H9 (cell line): ENCODE data around the gene APOBEC4. TPM values are rescaled to one million over a fixed set of nuclear protein-coding genes. Genes with fewer than 3 reads are reported as not detected.
"Not testable (repeated sequence)": the region's sequence is repeated elsewhere in the genome, so short reads cannot be mapped to it uniquely, and the experiment has no call there.

ENCODE experiments used
- DNase-seq: peaks from one replicate; pipeline ENCODE4 v3.0.0-alpha.2; 2017
- H2AFZ ChIP-seq: one replicate; pipeline ENCODE4 v1.6.1; 2013; ENCODE audit warnings: mild to moderate bottlenecking, low read length, control low read depth, moderate library complexity
- H2AK5ac ChIP-seq: 2 replicates; pipeline ENCODE4 v1.6.1; 2013; ENCODE audit warnings: low read length, control low read depth, mixed read lengths; ENCODE audit not compliant: insufficient read length
- H2BK120ac ChIP-seq: one replicate; pipeline ENCODE4 v1.6.1; 2013; ENCODE audit warnings: low read depth, mild to moderate bottlenecking, low read length, control low read depth, inconsistent platforms; ENCODE audit not compliant: poor library complexity, severe bottlenecking
- H2BK12ac ChIP-seq: 2 replicates; pipeline ENCODE4 v1.6.1; 2013; ENCODE audit warnings: low read length, control low read depth, mixed read lengths, low read depth; ENCODE audit not compliant: insufficient read length
- H2BK15ac ChIP-seq: 2 replicates; pipeline ENCODE4 v1.6.1; 2013; ENCODE audit warnings: low read depth, low read length, control low read depth
- H2BK20ac ChIP-seq: one replicate; pipeline ENCODE4 v1.6.1; 2013; ENCODE audit warnings: low read depth, mild to moderate bottlenecking, low read length, control low read depth, inconsistent platforms; ENCODE audit not compliant: poor library complexity, severe bottlenecking
- H2BK5ac ChIP-seq: 2 replicates; pipeline ENCODE4 v1.6.1; 2013; ENCODE audit warnings: low read length, control low read depth, mixed read lengths; ENCODE audit not compliant: insufficient read length
- H3K14ac ChIP-seq: 2 replicates; pipeline ENCODE4 v1.6.1; 2013; ENCODE audit warnings: low read length, control low read depth; ENCODE audit not compliant: insufficient read depth
- H3K18ac ChIP-seq: 2 replicates; pipeline ENCODE4 v1.6.1; 2013; ENCODE audit warnings: low read depth, mild to moderate bottlenecking, mixed read lengths, low read length, control low read depth; ENCODE audit not compliant: insufficient read length
- H3K23ac ChIP-seq: 2 replicates; pipeline ENCODE4 v1.6.1; 2013; ENCODE audit warnings: low read length, control low read depth, mixed read lengths, low read depth; ENCODE audit not compliant: insufficient read length
- H3K23me2 ChIP-seq: 2 replicates; pipeline ENCODE4 v1.6.1; 2013; ENCODE audit warnings: low read depth, mild to moderate bottlenecking, mixed read lengths, low read length, control low read depth; ENCODE audit not compliant: insufficient read length, poor library complexity, severe bottlenecking
- H3K27ac ChIP-seq: 2 replicates; pipeline ENCODE4 v1.5.1; 2013; ENCODE audit warnings: low read length, control low read depth, mixed read lengths, low read depth; ENCODE audit not compliant: insufficient read length
- H3K27me3 ChIP-seq: 2 replicates; pipeline ENCODE4 v1.6.1; 2013; ENCODE audit warnings: low read length, control low read depth, inconsistent platforms; ENCODE audit not compliant: insufficient read depth
- H3K4ac ChIP-seq: 2 replicates; pipeline ENCODE4 v1.6.1; 2013; ENCODE audit warnings: low read depth, mild to moderate bottlenecking, control low read depth, inconsistent platforms, low read length, moderate library complexity
- H3K4me1 ChIP-seq: 2 replicates; pipeline ENCODE4 v1.6.1; 2013; ENCODE audit warnings: low read length, control low read depth, inconsistent platforms; ENCODE audit not compliant: insufficient read depth
- H3K4me2 ChIP-seq: 2 replicates; pipeline ENCODE4 v1.6.1; 2013; ENCODE audit warnings: low read length, control low read depth, mixed read lengths; ENCODE audit not compliant: insufficient read length, insufficient read depth
- H3K56ac ChIP-seq: 2 replicates; pipeline ENCODE4 v1.6.1; 2013; ENCODE audit warnings: low read depth, mild to moderate bottlenecking, mixed read lengths, low read length, control low read depth; ENCODE audit not compliant: insufficient read length
- H3K79me1 ChIP-seq: 2 replicates; pipeline ENCODE4 v1.6.1; 2013; ENCODE audit warnings: low read depth, mild to moderate bottlenecking, moderate library complexity, low read length, control low read depth, inconsistent platforms; ENCODE audit not compliant: insufficient read depth, poor library complexity, severe bottlenecking
- H3K79me2 ChIP-seq: 2 replicates; pipeline ENCODE4 v1.6.1; 2013; ENCODE audit warnings: low read length, control low read depth, inconsistent platforms; ENCODE audit not compliant: insufficient read depth
- H3K9ac ChIP-seq: 2 replicates; pipeline ENCODE4 v1.6.1; 2013; ENCODE audit warnings: low read length, control low read depth, mixed read lengths; ENCODE audit not compliant: insufficient read length; ENCODE audit errors: extremely low read depth
- H3K9me3 ChIP-seq: one replicate; pipeline ENCODE4 v1.6.1; 2013; ENCODE audit warnings: low read depth, low read length, inconsistent platforms; ENCODE audit not compliant: control insufficient read depth
- H3T11ph ChIP-seq: one replicate; pipeline ENCODE4 v1.6.1; 2013; ENCODE audit warnings: mild to moderate bottlenecking, low read length, control low read depth, inconsistent platforms
- H4K20me1 ChIP-seq: one replicate; pipeline ENCODE4 v1.6.1; 2013; ENCODE audit not compliant: control insufficient read depth, insufficient read length, insufficient read depth
- H4K5ac ChIP-seq: 2 replicates; pipeline ENCODE4 v1.6.1; 2013; ENCODE audit warnings: low read depth, mild to moderate bottlenecking, mixed read lengths, low read length, control low read depth; ENCODE audit not compliant: insufficient read length
- H4K8ac ChIP-seq: replicated peaks from 2 replicates; pipeline ENCODE4 v1.6.1; 2013; ENCODE audit warnings: low read length, control low read depth, mixed read lengths, low read depth; ENCODE audit not compliant: insufficient read length
- H4K91ac ChIP-seq: 2 replicates; pipeline ENCODE4 v1.6.1; 2013; ENCODE audit warnings: low read depth, mild to moderate bottlenecking, moderate library complexity, mixed read lengths, low read length, control low read depth; ENCODE audit not compliant: insufficient read length
- H3K27ac Mint-ChIP-seq, 3 experiments: 2 replicates in 2 of 3; 3 replicates in 1 of 3; pipeline ENCODE4 v1.8.0; 2020 to 2021; ENCODE audit warnings: mixed read lengths in 3 of 3, mild to moderate bottlenecking in 1 of 3, moderate library complexity in 1 of 3
- H3K27me3 Mint-ChIP-seq: 2 replicates; pipeline ENCODE4 v1.8.0; 2021; ENCODE audit warnings: low read depth, mild to moderate bottlenecking, moderate library complexity, mixed read lengths
- H3K36me3 Mint-ChIP-seq, 3 experiments: 2 replicates in 2 of 3; 3 replicates in 1 of 3; pipeline ENCODE4 v1.8.0; 2020 to 2021; ENCODE audit warnings: low read depth in 3 of 3, mixed read lengths in 3 of 3; ENCODE audit not compliant: insufficient read depth in 1 of 3
- H3K4me1 Mint-ChIP-seq, 2 experiments: 2 replicates each; pipeline ENCODE4 v1.8.0; 2020; ENCODE audit warnings: mixed read lengths in 2 of 2
- H3K4me3 Mint-ChIP-seq, 2 experiments: 2 replicates in 1 of 2; 3 replicates in 1 of 2; pipeline ENCODE4 v1.8.0; 2020 to 2021; ENCODE audit warnings: mild to moderate bottlenecking in 2 of 2, mixed read lengths in 2 of 2, moderate library complexity in 1 of 2
- H3K9me3 Mint-ChIP-seq, 2 experiments: 2 replicates in 1 of 2; 3 replicates in 1 of 2; pipeline ENCODE4 v1.8.0; 2020; ENCODE audit warnings: mild to moderate bottlenecking in 2 of 2, mixed read lengths in 2 of 2, moderate library complexity in 1 of 2
- WGBS: extraction: QIAGEN DNeasy Blood & Tissue Kit; methylation state at CpG from one replicate; pipeline ENCODE4 v1.1.7; 2013; ENCODE audit warnings: missing lambda C conversion rate, low lambda C conversion rate, mixed read lengths; ENCODE audit not compliant: insufficient read length; ENCODE audit errors: extremely low coverage; 5-methylcytosine and 5-hydroxymethylcytosine counted together
- total RNA-seq: library from RNA; stranded (reverse); gene quantifications from 2 replicates; pipeline ENCODE4 v1.2.1, GENCODE V29; 2021

The APOBEC4 gene
- total RNA-seq, 1 experiment from 2014 or later, result not detected

DNA sequence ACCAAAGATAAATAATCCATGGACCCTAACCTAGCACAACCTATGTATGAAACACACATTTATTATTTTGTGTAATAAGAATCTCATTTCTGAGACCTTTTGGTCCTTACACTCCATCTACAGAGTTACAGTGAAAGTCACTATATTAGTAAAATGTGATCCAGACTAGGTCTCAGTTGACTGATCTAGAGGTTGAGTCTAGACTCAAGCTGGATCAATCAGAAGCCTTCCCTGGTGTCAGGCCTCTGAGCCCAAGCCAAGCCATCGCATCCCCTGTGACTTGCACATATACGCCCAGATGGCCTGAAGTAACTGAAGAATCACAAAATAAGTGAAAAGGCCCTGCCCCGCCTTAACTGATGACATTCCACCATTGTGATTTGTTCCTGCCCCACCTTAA, 40.1 kb downstream of the APOBEC4 start:
- not testable (repeated sequence) for H2BK15ac ChIP-seq, H3K4me3 Mint-ChIP-seq, H4K8ac ChIP-seq, H3K23ac ChIP-seq, H3K9ac ChIP-seq, H3K18ac ChIP-seq, H3K23me2 ChIP-seq, DNase-seq, H3K27me3 ChIP-seq, H3K27me3 Mint-ChIP-seq, H3T11ph ChIP-seq, H2BK20ac ChIP-seq, H3K9me3 Mint-ChIP-seq, H3K4ac ChIP-seq, H3K56ac ChIP-seq, H3K9me3 ChIP-seq, H3K4me1 Mint-ChIP-seq, H2BK12ac ChIP-seq, H3K36me3 Mint-ChIP-seq, H3K14ac ChIP-seq, H4K20me1 ChIP-seq, H3K27ac ChIP-seq, H2AFZ ChIP-seq, H4K91ac ChIP-seq, H2BK120ac ChIP-seq, H3K79me1 ChIP-seq, H3K4me2 ChIP-seq, H3K4me1 ChIP-seq, H2AK5ac ChIP-seq, H2BK5ac ChIP-seq, H4K5ac ChIP-seq, H3K79me2 ChIP-seq
- H3K27ac Mint-ChIP-seq, result peak overlapping the region in 1 of 3 experiments; percentile 40; a peak in 1 of 7 replicates
- no CpG with 5 or more reads among the region's 3 CpGs for WGBS
